H9 (cell line): Measurements from ENCODE around the gene ZNF816. TPM values are rescaled to one million over a fixed set of nuclear protein-coding genes. Genes with fewer than 3 reads are reported as not detected.

ENCODE experiments used
- DNase-seq: peaks from one replicate; pipeline ENCODE4 v3.0.0-alpha.2; 2017
- H2AFZ ChIP-seq: one replicate; pipeline ENCODE4 v1.6.1; 2013; ENCODE audit warnings: mild to moderate bottlenecking, low read length, control low read depth, moderate library complexity
- H2AK5ac ChIP-seq: 2 replicates; pipeline ENCODE4 v1.6.1; 2013; ENCODE audit warnings: low read length, control low read depth, mixed read lengths; ENCODE audit not compliant: insufficient read length
- H2BK120ac ChIP-seq: one replicate; pipeline ENCODE4 v1.6.1; 2013; ENCODE audit warnings: low read depth, mild to moderate bottlenecking, low read length, control low read depth, inconsistent platforms; ENCODE audit not compliant: poor library complexity, severe bottlenecking
- H2BK12ac ChIP-seq: 2 replicates; pipeline ENCODE4 v1.6.1; 2013; ENCODE audit warnings: low read length, control low read depth, mixed read lengths, low read depth; ENCODE audit not compliant: insufficient read length
- H2BK15ac ChIP-seq: 2 replicates; pipeline ENCODE4 v1.6.1; 2013; ENCODE audit warnings: low read depth, low read length, control low read depth
- H2BK20ac ChIP-seq: one replicate; pipeline ENCODE4 v1.6.1; 2013; ENCODE audit warnings: low read depth, mild to moderate bottlenecking, low read length, control low read depth, inconsistent platforms; ENCODE audit not compliant: poor library complexity, severe bottlenecking
- H2BK5ac ChIP-seq: 2 replicates; pipeline ENCODE4 v1.6.1; 2013; ENCODE audit warnings: low read length, control low read depth, mixed read lengths; ENCODE audit not compliant: insufficient read length
- H3K14ac ChIP-seq: 2 replicates; pipeline ENCODE4 v1.6.1; 2013; ENCODE audit warnings: low read length, control low read depth; ENCODE audit not compliant: insufficient read depth
- H3K18ac ChIP-seq: 2 replicates; pipeline ENCODE4 v1.6.1; 2013; ENCODE audit warnings: low read depth, mild to moderate bottlenecking, mixed read lengths, low read length, control low read depth; ENCODE audit not compliant: insufficient read length
- H3K23ac ChIP-seq: 2 replicates; pipeline ENCODE4 v1.6.1; 2013; ENCODE audit warnings: low read length, control low read depth, mixed read lengths, low read depth; ENCODE audit not compliant: insufficient read length
- H3K23me2 ChIP-seq: 2 replicates; pipeline ENCODE4 v1.6.1; 2013; ENCODE audit warnings: low read depth, mild to moderate bottlenecking, mixed read lengths, low read length, control low read depth; ENCODE audit not compliant: insufficient read length, poor library complexity, severe bottlenecking
- H3K27ac ChIP-seq: 2 replicates; pipeline ENCODE4 v1.5.1; 2013; ENCODE audit warnings: low read length, control low read depth, mixed read lengths, low read depth; ENCODE audit not compliant: insufficient read length
- H3K27me3 ChIP-seq: 2 replicates; pipeline ENCODE4 v1.6.1; 2013; ENCODE audit warnings: low read length, control low read depth, inconsistent platforms; ENCODE audit not compliant: insufficient read depth
- H3K4ac ChIP-seq: 2 replicates; pipeline ENCODE4 v1.6.1; 2013; ENCODE audit warnings: low read depth, mild to moderate bottlenecking, control low read depth, inconsistent platforms, low read length, moderate library complexity
- H3K4me1 ChIP-seq: 2 replicates; pipeline ENCODE4 v1.6.1; 2013; ENCODE audit warnings: low read length, control low read depth, inconsistent platforms; ENCODE audit not compliant: insufficient read depth
- H3K4me2 ChIP-seq: 2 replicates; pipeline ENCODE4 v1.6.1; 2013; ENCODE audit warnings: low read length, control low read depth, mixed read lengths; ENCODE audit not compliant: insufficient read length, insufficient read depth
- H3K56ac ChIP-seq: 2 replicates; pipeline ENCODE4 v1.6.1; 2013; ENCODE audit warnings: low read depth, mild to moderate bottlenecking, mixed read lengths, low read length, control low read depth; ENCODE audit not compliant: insufficient read length
- H3K79me1 ChIP-seq: 2 replicates; pipeline ENCODE4 v1.6.1; 2013; ENCODE audit warnings: low read depth, mild to moderate bottlenecking, moderate library complexity, low read length, control low read depth, inconsistent platforms; ENCODE audit not compliant: insufficient read depth, poor library complexity, severe bottlenecking
- H3K79me2 ChIP-seq: 2 replicates; pipeline ENCODE4 v1.6.1; 2013; ENCODE audit warnings: low read length, control low read depth, inconsistent platforms; ENCODE audit not compliant: insufficient read depth
- H3K9ac ChIP-seq: 2 replicates; pipeline ENCODE4 v1.6.1; 2013; ENCODE audit warnings: low read length, control low read depth, mixed read lengths; ENCODE audit not compliant: insufficient read length; ENCODE audit errors: extremely low read depth
- H3K9me3 ChIP-seq: one replicate; pipeline ENCODE4 v1.6.1; 2013; ENCODE audit warnings: low read depth, low read length, inconsistent platforms; ENCODE audit not compliant: control insufficient read depth
- H3T11ph ChIP-seq: one replicate; pipeline ENCODE4 v1.6.1; 2013; ENCODE audit warnings: mild to moderate bottlenecking, low read length, control low read depth, inconsistent platforms
- H4K20me1 ChIP-seq: one replicate; pipeline ENCODE4 v1.6.1; 2013; ENCODE audit not compliant: control insufficient read depth, insufficient read length, insufficient read depth
- H4K5ac ChIP-seq: 2 replicates; pipeline ENCODE4 v1.6.1; 2013; ENCODE audit warnings: low read depth, mild to moderate bottlenecking, mixed read lengths, low read length, control low read depth; ENCODE audit not compliant: insufficient read length
- H4K8ac ChIP-seq: replicated peaks from 2 replicates; pipeline ENCODE4 v1.6.1; 2013; ENCODE audit warnings: low read length, control low read depth, mixed read lengths, low read depth; ENCODE audit not compliant: insufficient read length
- H4K91ac ChIP-seq: 2 replicates; pipeline ENCODE4 v1.6.1; 2013; ENCODE audit warnings: low read depth, mild to moderate bottlenecking, moderate library complexity, mixed read lengths, low read length, control low read depth; ENCODE audit not compliant: insufficient read length
- H3K27ac Mint-ChIP-seq, 3 experiments: 2 replicates in 2 of 3; 3 replicates in 1 of 3; pipeline ENCODE4 v1.8.0; 2020 to 2021; ENCODE audit warnings: mixed read lengths in 3 of 3, mild to moderate bottlenecking in 1 of 3, moderate library complexity in 1 of 3
- H3K27me3 Mint-ChIP-seq: 2 replicates; pipeline ENCODE4 v1.8.0; 2021; ENCODE audit warnings: low read depth, mild to moderate bottlenecking, moderate library complexity, mixed read lengths
- H3K36me3 Mint-ChIP-seq, 3 experiments: 2 replicates in 2 of 3; 3 replicates in 1 of 3; pipeline ENCODE4 v1.8.0; 2020 to 2021; ENCODE audit warnings: low read depth in 3 of 3, mixed read lengths in 3 of 3; ENCODE audit not compliant: insufficient read depth in 1 of 3
- H3K4me1 Mint-ChIP-seq, 2 experiments: 2 replicates each; pipeline ENCODE4 v1.8.0; 2020; ENCODE audit warnings: mixed read lengths in 2 of 2
- H3K4me3 Mint-ChIP-seq, 2 experiments: 2 replicates in 1 of 2; 3 replicates in 1 of 2; pipeline ENCODE4 v1.8.0; 2020 to 2021; ENCODE audit warnings: mild to moderate bottlenecking in 2 of 2, mixed read lengths in 2 of 2, moderate library complexity in 1 of 2
- H3K9me3 Mint-ChIP-seq, 2 experiments: 2 replicates in 1 of 2; 3 replicates in 1 of 2; pipeline ENCODE4 v1.8.0; 2020; ENCODE audit warnings: mild to moderate bottlenecking in 2 of 2, mixed read lengths in 2 of 2, moderate library complexity in 1 of 2
- WGBS: extraction: QIAGEN DNeasy Blood & Tissue Kit; methylation state at CpG from one replicate; pipeline ENCODE4 v1.1.7; 2013; ENCODE audit warnings: missing lambda C conversion rate, low lambda C conversion rate, mixed read lengths; ENCODE audit not compliant: insufficient read length; ENCODE audit errors: extremely low coverage; 5-methylcytosine and 5-hydroxymethylcytosine counted together
- total RNA-seq: library from RNA; stranded (reverse); gene quantifications from 2 replicates; pipeline ENCODE4 v1.2.1, GENCODE V29; 2021
- TF ChIP-seq, protein P1 (sequence below): fragments of 200-600 bp; sonication (generic); conservative IDR thresholded peaks from 3 replicates; pipeline ENCODE4 v1.8.0; 2021; ENCODE audit warnings: antibody characterized with exemption, mild to moderate bottlenecking

Gene ZNF816
- total RNA-seq, 1 experiment from 2014 or later: 15.1 TPM

DNA sequence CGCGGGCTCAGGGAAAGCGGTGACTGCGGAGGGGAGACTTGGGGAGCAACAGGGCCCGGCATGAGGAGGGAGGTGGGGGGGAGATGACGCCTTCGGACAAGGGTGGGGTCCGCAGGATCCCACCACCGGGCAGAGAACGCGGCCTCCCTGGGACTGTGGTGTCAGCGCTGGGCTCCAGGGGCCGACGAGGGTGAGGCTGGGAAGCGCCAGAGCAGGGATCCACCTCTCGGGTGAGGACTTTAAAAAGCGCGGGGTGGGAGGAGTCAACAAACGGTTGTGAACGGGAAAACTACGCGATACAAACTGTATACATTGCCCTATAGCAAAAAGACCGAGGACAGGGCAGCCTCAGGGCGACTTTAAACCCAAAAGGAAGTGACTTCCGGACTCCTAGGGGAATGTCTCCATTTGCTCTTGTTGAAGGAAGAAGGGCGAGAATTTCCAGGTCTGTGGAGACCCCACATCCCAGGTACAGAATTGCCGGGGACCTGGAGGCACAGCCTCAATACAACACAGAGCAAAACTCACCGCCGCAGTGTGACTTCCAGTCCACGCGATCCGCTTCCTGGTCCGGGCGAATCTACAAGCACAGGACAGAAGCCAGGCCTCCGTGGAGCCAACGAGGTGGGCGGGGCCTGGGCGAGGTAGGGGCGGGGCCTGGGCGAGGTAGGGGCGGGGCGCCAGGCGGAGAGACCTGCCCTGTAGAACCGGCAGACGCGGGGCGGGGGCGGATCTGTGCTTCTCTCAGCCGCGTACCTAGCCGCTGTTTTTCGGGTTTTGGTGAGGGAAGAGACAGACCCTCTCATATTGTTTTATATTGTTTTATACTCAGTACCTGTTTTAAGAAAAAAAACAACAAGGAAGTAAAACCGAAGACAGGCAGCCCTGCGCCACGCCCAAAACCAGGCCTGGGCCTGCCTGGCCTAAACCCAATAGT lies 39.6 kb downstream of the ZNF816 start, which contains the start of gene ZNF888:
Gene ZNF888, minus strand, starts transcription at position 588 of the 937 bp plus-strand sequence. CDS start 5,555 bp downstream, outside the sequence.
- H3K9me3 Mint-ChIP-seq: no peaks in the 10 kb centered on the region; a peak in 1 of 5 replicates
- no peaks in the 10 kb centered on the region for H3K79me1 ChIP-seq
- H3K18ac ChIP-seq: no peak within 1 kb of the TSS
- H3K14ac ChIP-seq: no peak within 1 kb of the TSS
- no peak within 1 kb of the TSS for H2AFZ ChIP-seq
- no CpG with 5 or more reads among the region's 55 CpGs for WGBS
- no peak within 1 kb of the TSS for H4K91ac ChIP-seq
- H3K23me2 ChIP-seq: no peaks in the 10 kb centered on the region
- DNase-seq: peak; percentile 95
- no peaks in the 10 kb centered on the region for H3K27me3 ChIP-seq
- H3T11ph ChIP-seq: no peak within 1 kb of the TSS
- H3K56ac ChIP-seq: no peak within 1 kb of the TSS
- peak within 1 kb of the TSS; percentile 48 for H3K9ac ChIP-seq
- H3K36me3 Mint-ChIP-seq: peaks cover 17 to 34% (median 25%) of the 10 kb centered on the region in 3 experiments; a peak in 6 of 7 replicates
- H3K27ac ChIP-seq: no peak within 1 kb of the TSS
- H4K5ac ChIP-seq: no peak within 1 kb of the TSS
- H2BK20ac ChIP-seq: no peak within 1 kb of the TSS
- H3K79me2 ChIP-seq: no peaks in the 10 kb centered on the region
- no peaks in the 10 kb centered on the region; the same call in 1 of the 2 replicates for H3K27me3 Mint-ChIP-seq
- TF ChIP-seq, protein P1, sequence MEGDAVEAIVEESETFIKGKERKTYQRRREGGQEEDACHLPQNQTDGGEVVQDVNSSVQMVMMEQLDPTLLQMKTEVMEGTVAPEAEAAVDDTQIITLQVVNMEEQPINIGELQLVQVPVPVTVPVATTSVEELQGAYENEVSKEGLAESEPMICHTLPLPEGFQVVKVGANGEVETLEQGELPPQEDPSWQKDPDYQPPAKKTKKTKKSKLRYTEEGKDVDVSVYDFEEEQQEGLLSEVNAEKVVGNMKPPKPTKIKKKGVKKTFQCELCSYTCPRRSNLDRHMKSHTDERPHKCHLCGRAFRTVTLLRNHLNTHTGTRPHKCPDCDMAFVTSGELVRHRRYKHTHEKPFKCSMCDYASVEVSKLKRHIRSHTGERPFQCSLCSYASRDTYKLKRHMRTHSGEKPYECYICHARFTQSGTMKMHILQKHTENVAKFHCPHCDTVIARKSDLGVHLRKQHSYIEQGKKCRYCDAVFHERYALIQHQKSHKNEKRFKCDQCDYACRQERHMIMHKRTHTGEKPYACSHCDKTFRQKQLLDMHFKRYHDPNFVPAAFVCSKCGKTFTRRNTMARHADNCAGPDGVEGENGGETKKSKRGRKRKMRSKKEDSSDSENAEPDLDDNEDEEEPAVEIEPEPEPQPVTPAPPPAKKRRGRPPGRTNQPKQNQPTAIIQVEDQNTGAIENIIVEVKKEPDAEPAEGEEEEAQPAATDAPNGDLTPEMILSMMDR: no peak
- H2BK5ac ChIP-seq: no peak within 1 kb of the TSS
- H2BK12ac ChIP-seq: no peak within 1 kb of the TSS
- H2BK120ac ChIP-seq: no peak within 1 kb of the TSS
- H3K4me3 Mint-ChIP-seq: peak within 1 kb of the TSS; percentile 90 to 97
- no peak within 1 kb of the TSS for H3K4ac ChIP-seq
- H4K20me1 ChIP-seq: no peaks in the 10 kb centered on the region
- peak within 1 kb of the TSS; percentile 66 for H3K4me2 ChIP-seq
- no peaks in the 10 kb centered on the region for H3K4me1 ChIP-seq
- no peak within 1 kb of the TSS for H2AK5ac ChIP-seq
- H3K4me1 Mint-ChIP-seq: peaks cover 25% of the 10 kb centered on the region in 2 experiments
- no peak within 1 kb of the TSS for H3K23ac ChIP-seq
- peak within 1 kb of the TSS; percentile 87 to 99 (median 94); a peak in 6 of 7 replicates for H3K27ac Mint-ChIP-seq
- H4K8ac ChIP-seq: no peak within 1 kb of the TSS
- no peak within 1 kb of the TSS for H2BK15ac ChIP-seq
- H3K9me3 ChIP-seq: no peaks in the 10 kb centered on the region
